Testis (tissue), 2 donors: ENCODE results near the gene KIF1B.

Source experiments
- CTCF ChIP-seq, 3 experiments: fragments of 450-650 bp in 2 of 3; fragments of 200-600 bp in 1 of 3; sonication (generic) in 1 of 3; IDR thresholded peaks; one replicate each; pipeline ENCODE4 v1.5.1; 2016 to 2019; ENCODE audit warnings: antibody characterized with exemption in 3 of 3, mild to moderate bottlenecking in 2 of 3, moderate library complexity in 1 of 3
- POLR2A ChIP-seq: fragments of 450-650 bp; IDR thresholded peaks from one replicate; pipeline ENCODE4 v1.6.1; 2017; ENCODE audit warnings: antibody characterized with exemption, mild to moderate bottlenecking, moderate library complexity

- no peak for TF ChIP-seq POLR2A
- TF ChIP-seq CTCF (IDR thresholded peaks at IDR 0.05) = no peak
Observed at GRCh38 chr1:10195570-10195969, 14.8 kb upstream of the KIF1B start.
